Vagina (tissue), 2 donors: ENCODE measurements around the gene PTER. TPM values are rescaled to one million over a fixed set of nuclear protein-coding genes. Genes with fewer than 3 reads are reported as not detected.

Source experiments
- DNase-seq, 2 donors: peaks; one replicate each; pipeline ENCODE4 v3.0.0-alpha.2; 2017; ENCODE audit errors: extremely low spot score in 2 of 2
- H3K27ac ChIP-seq: fragments of 200-600 bp; sonication (generic); one replicate; pipeline ENCODE4 v1.5.1; 2019
- H3K27me3 ChIP-seq: fragments of 200-600 bp; sonication (generic); one replicate; pipeline ENCODE4 v1.5.1; 2019
- H3K36me3 ChIP-seq, 2 donors: fragments of 200-600 bp; sonication (generic); one replicate each; pipeline ENCODE4 v1.5.1; 2017 to 2019
- H3K4me1 ChIP-seq: fragments of 200-600 bp; sonication (generic); one replicate; pipeline ENCODE4 v1.5.1; 2019
- H3K4me3 ChIP-seq, 2 donors: fragments of 200-600 bp; sonication (generic); 1 replicate in 1 of 2; 2 replicates in 1 of 2; pipeline ENCODE4 v1.5.1; 2016 to 2019
- H3K9me3 ChIP-seq: fragments of 200-600 bp; sonication (generic); one replicate; pipeline ENCODE4 v1.5.1; 2019
- CTCF ChIP-seq, 3 experiments: fragments of 450-650 bp in 2 of 3; fragments of 200-600 bp in 1 of 3; sonication (generic) in 1 of 3; IDR thresholded peaks; one replicate each; pipeline ENCODE4 v1.5.1; 2017 to 2019; ENCODE audit warnings: antibody characterized with exemption in 3 of 3, mild to moderate bottlenecking in 2 of 3, moderate library complexity in 2 of 3
- POLR2A ChIP-seq, 2 donors: fragments of 450-650 bp; IDR thresholded peaks; one replicate each; pipeline ENCODE4 v1.6.1; 2017; ENCODE audit warnings: antibody characterized with exemption in 2 of 2, mild to moderate bottlenecking in 2 of 2, moderate library complexity in 2 of 2
- POLR2AphosphoS5 ChIP-seq, 2 donors: sonication (generic); formaldehyde crosslinking; IDR thresholded peaks; one replicate each; pipeline ENCODE4 v1.9.0; 2017; ENCODE audit warnings: antibody characterized with exemption in 2 of 2, mild to moderate bottlenecking in 2 of 2, low read depth in 1 of 2; ENCODE audit not compliant: insufficient read depth in 1 of 2
- intact Hi-C: fragments of 100-400 bp; cut with DNase I; formaldehyde crosslinking; loops from one replicate; pipeline ENCODE4 v1.15.1; 2023
- total RNA-seq: library from RNA; depleted of rRNA; stranded (reverse); fragments of >200 nt; gene quantifications from one replicate; pipeline ENCODE4 v1.2.3, GENCODE V29; 2016

The PTER gene
- total RNA-seq, 1 donor from 2014 or later: 7.4 TPM

- no peak for DNase-seq
- Histone ChIP-seq H3K9me3 (no peaks in the 10 kb centered on the region), H3K27ac (no peak overlapping the region), H3K4me1 (no peaks in the 10 kb centered on the region), H3K36me3 (no peaks in the 10 kb centered on the region), H3K4me3 (no peak overlapping the region), H3K27me3 (no peaks in the 10 kb centered on the region)
- no peak for TF ChIP-seq POLR2AphosphoS5 (IDR thresholded peaks at IDR 0.05; ENCODE audit: insufficient read depth in 1 of 2, low read depth in 1 of 2)
- TF ChIP-seq POLR2A (IDR thresholded peaks at IDR 0.05): no peak
- no peak for TF ChIP-seq CTCF (IDR thresholded peaks at IDR 0.05)
- intact Hi-C loops: no loop called here
Observed at GRCh38 chr10:16466001-16466400, 29.2 kb downstream of the PTER start.

GRCh38 chr10:16470747-16471146, 33.9 kb downstream of the PTER start:
- TF ChIP-seq POLR2A (IDR thresholded peaks at IDR 0.05) (no peak), POLR2AphosphoS5 (IDR thresholded peaks at IDR 0.05; ENCODE audit: insufficient read depth in 1 of 2, low read depth in 1 of 2) (no peak), CTCF (IDR thresholded peaks at IDR 0.05) (no peak)
- Histone ChIP-seq H3K4me3 (no peak overlapping the region), H3K36me3 (no peaks in the 10 kb centered on the region), H3K27me3 (no peaks in the 10 kb centered on the region), H3K27ac (no peak overlapping the region), H3K4me1 (no peaks in the 10 kb centered on the region), H3K9me3 (no peaks in the 10 kb centered on the region)
- intact Hi-C loops: no loop called here
- DNase-seq: no peak

- no peaks in the 10 kb centered on the region for H3K4me1 ChIP-seq
- H3K9me3 ChIP-seq: no peaks in the 10 kb centered on the region
- no peak overlapping the region for H3K4me3 ChIP-seq
- no peaks in the 10 kb centered on the region for H3K27me3 ChIP-seq
- intact Hi-C loops: no loop called here
- no peak for DNase-seq
- no peaks in the 10 kb centered on the region for H3K36me3 ChIP-seq
- TF ChIP-seq POLR2A (IDR thresholded peaks at IDR 0.05): no peak
- no peak overlapping the region for H3K27ac ChIP-seq
Observed at GRCh38 chr10:16472828-16473227, 36.0 kb downstream of the PTER start.

GRCh38 chr10:16477757-16478156, 40.9 kb downstream of the PTER start:
- TF ChIP-seq CTCF (IDR thresholded peaks at IDR 0.05): no peak
- no peak for TF ChIP-seq POLR2AphosphoS5 (IDR thresholded peaks at IDR 0.05; ENCODE audit: insufficient read depth in 1 of 2, low read depth in 1 of 2)
- no peak for TF ChIP-seq POLR2A (IDR thresholded peaks at IDR 0.05)
- DNase-seq: no peak
- Histone ChIP-seq H3K27me3 (no peaks in the 10 kb centered on the region), H3K9me3 (no peaks in the 10 kb centered on the region), H3K4me1 (no peaks in the 10 kb centered on the region), H3K4me3 (no peak overlapping the region), H3K27ac (no peak overlapping the region), H3K36me3 (no peaks in the 10 kb centered on the region)
- intact Hi-C loops: no loop called here

- Histone ChIP-seq H3K4me3 (no peak overlapping the region), H3K36me3 (no peaks in the 10 kb centered on the region), H3K27ac (no peak overlapping the region), H3K4me1 (no peaks in the 10 kb centered on the region), H3K27me3 (no peaks in the 10 kb centered on the region), H3K9me3 (no peaks in the 10 kb centered on the region)
- no peak for DNase-seq
- TF ChIP-seq POLR2AphosphoS5 (IDR thresholded peaks at IDR 0.05; ENCODE audit: insufficient read depth in 1 of 2, low read depth in 1 of 2): no peak
- no peak for TF ChIP-seq POLR2A (IDR thresholded peaks at IDR 0.05)
- TF ChIP-seq CTCF (IDR thresholded peaks at IDR 0.05): no peak
- intact Hi-C loops: no loop called here
Observed at GRCh38 chr10:16478801-16479200, 42.0 kb downstream of the PTER start.
